C1 segment of cervical spinal cord (tissue), 14 donors: ENCODE measurements around the gene EPO.
"Not testable (repeated sequence)": the region's sequence is repeated elsewhere in the genome, so short reads cannot be mapped to it uniquely, and the experiment has no call there.

Source experiments
- DNase-seq, 14 donors: peaks; one replicate each; lab custom pipeline; 2025; lab: John Stamatoyannopoulos, UW

Gene EPO

GRCh38 chr7:100705320-100705752, 14.9 kb upstream of the EPO start:
- peak in 13 of 14 donors; percentile 32 to 85 (median 68) for DNase-seq

GRCh38 chr7:100705753-100706671, 14.3 kb upstream of the EPO start, which contains the start of gene POP7:
Gene POP7 (plus strand): TSS chr7:100706121. CDS start chr7:100706831, 710 bp downstream.
- DNase-seq, result peak; percentile 56 to 98 (median 93)

GRCh38 chr7:100706672-100707311, 13.5 kb upstream of the EPO start:
- DNase-seq, result no peak

- DNase-seq, result no peak
These were observed 11.9 kb upstream of the EPO start for GRCh38 chr7:100708395-100708794.

GRCh38 chr7:100710452-100710851, 9.8 kb upstream of the EPO start:
- DNase-seq, result no peak

GRCh38 chr7:100711369-100711768, 8.9 kb upstream of the EPO start:
- DNase-seq, result no peak

GRCh38 chr7:100714725-100715124, 5.5 kb upstream of the EPO start:
- DNase-seq, result no peak

GRCh38 chr7:100717073-100717472, 3.2 kb upstream of the EPO start:
- not testable (repeated sequence) for DNase-seq

- DNase-seq, result no peak
These were observed 567 bp upstream of the EPO start for GRCh38 chr7:100719523-100720278.

- DNase-seq, result no peak
These were observed 620 bp downstream of the EPO start for GRCh38 chr7:100720671-100721504.

GRCh38 chr7:100721505-100721812, 1.2 kb downstream of the EPO start:
- no peak for DNase-seq

- DNase-seq, result no peak
These were observed 2.4 kb downstream of the EPO start for GRCh38 chr7:100722480-100723212.

- DNase-seq, result no peak
These were observed 3.5 kb downstream of the EPO start for GRCh38 chr7:100723732-100724275.

GRCh38 chr7:100724364-100724763, 4.1 kb downstream of the EPO start:
- DNase-seq, result not testable (repeated sequence)

- no peak for DNase-seq
These were observed 6.9 kb downstream of the EPO start for GRCh38 chr7:100726996-100727761.

GRCh38 chr7:100728196-100728595, 7.9 kb downstream of the EPO start:
- DNase-seq, result no peak

GRCh38 chr7:100730136-100730800, 10.0 kb downstream of the EPO start:
- no peak for DNase-seq

GRCh38 chr7:100731937-100732636, 11.8 kb downstream of the EPO start:
- no peak for DNase-seq
